A673 (cell line): ENCODE measurements around the gene GOLGB1. TPM values are rescaled to one million over a fixed set of nuclear protein-coding genes. Genes with fewer than 3 reads are reported as not detected.
A peak's percentile ranks its signal among the peaks of the same experiment; 100 is the strongest.

Experiments used
- BruUV-seq: library from RNA; stranded (reverse); fragments of 400-500 nt; replicated peaks from 2 replicates; lab custom pipeline; 2021; lab: Mats Ljungman, UMichigan
- CTCF ChIA-PET: fragments of 300-600 bp; sonication (Branson Sonifier 250); formaldehyde crosslinking; loops from one replicate; lab custom pipeline; 2022; ENCODE audit warnings: antibody characterized with exemption; lab: Charles Lee
- POLR2A ChIA-PET: fragments of 300-600 bp; sonication (Branson Sonifier 250); formaldehyde crosslinking; loops from one replicate; lab custom pipeline; 2022; ENCODE audit warnings: antibody characterized with exemption; ENCODE audit not compliant: low non-redundant PET; lab: Charles Lee
- DNase-seq: peaks from one replicate; pipeline ENCODE4 v3.0.0-alpha.2; 2015; ENCODE audit warnings: low spot score
- H3K27ac ChIP-seq: fragments of 200-600 bp; sonication (generic); 2 replicates; pipeline ENCODE4 v1.5.1; 2016; ENCODE audit warnings: mixed run types, low read depth, mild to moderate bottlenecking, mixed read lengths, antibody characterized with exemption, low read length; ENCODE audit not compliant: poor library complexity, severe bottlenecking
- H3K27me3 ChIP-seq: fragments of 200-600 bp; sonication (generic); replicated peaks from 2 replicates; pipeline ENCODE4 v1.6.1; 2017; ENCODE audit warnings: mixed run types, low read depth, mild to moderate bottlenecking, mixed read lengths, antibody characterized with exemption, low read length; ENCODE audit not compliant: insufficient read depth, poor library complexity
- H3K36me3 ChIP-seq: fragments of 200-600 bp; sonication (generic); 2 replicates; pipeline ENCODE4 v1.6.1; 2016; ENCODE audit warnings: mixed run types, mild to moderate bottlenecking, mixed read lengths, antibody characterized with exemption, low read length; ENCODE audit not compliant: insufficient read depth, poor library complexity, severe bottlenecking
- H3K4me1 ChIP-seq: fragments of 200-600 bp; sonication (generic); 2 replicates; pipeline ENCODE4 v1.6.1; 2017; ENCODE audit warnings: mixed run types, mild to moderate bottlenecking, mixed read lengths, antibody characterized with exemption, low read length; ENCODE audit not compliant: insufficient read depth, poor library complexity, severe bottlenecking
- H3K4me3 ChIP-seq: fragments of 200-600 bp; sonication (generic); 2 replicates; pipeline ENCODE4 v1.5.1; 2016; ENCODE audit warnings: low read depth, mixed run types, mild to moderate bottlenecking, mixed read lengths, low read length; ENCODE audit not compliant: poor library complexity, severe bottlenecking
- H3K9me3 ChIP-seq: fragments of 200-600 bp; sonication (generic); 2 replicates; pipeline ENCODE4 v1.6.1; 2016; ENCODE audit warnings: mixed run types, low read depth, mild to moderate bottlenecking, mixed read lengths, antibody characterized with exemption, low read length; ENCODE audit not compliant: poor library complexity, severe bottlenecking
- EZH2 ChIP-seq: fragments of 200-600 bp; sonication (generic); IDR thresholded peaks from 2 replicates; pipeline ENCODE4 v1.6.1; 2017; ENCODE audit warnings: borderline replicate concordance, low read depth, mild to moderate bottlenecking, mixed read lengths, antibody characterized with exemption, low read length; ENCODE audit not compliant: poor library complexity, severe bottlenecking
- intact Hi-C: fragments of 100-400 bp; cut with micrococcal nuclease; formaldehyde crosslinking; loops from one replicate; pipeline ENCODE4 v1.10.0; 2022; ENCODE audit not compliant: unreplicated experiment
- total RNA-seq: library from RNA; stranded (reverse); gene quantifications from 2 replicates; pipeline ENCODE4 v1.2.3, GENCODE V29; 2021
- TF ChIP-seq, protein P1 (sequence below): fragments of 300-800, 200-600 bp; sonication (generic); conservative IDR thresholded peaks from 2 replicates; pipeline ENCODE4 v1.5.1; 2017; ENCODE audit warnings: low read depth, mild to moderate bottlenecking, antibody characterized with exemption, low read length, moderate library complexity, mixed read lengths

The GOLGB1 gene
- total RNA-seq, 1 experiment from 2014 or later: 19.9 TPM

DNA sequence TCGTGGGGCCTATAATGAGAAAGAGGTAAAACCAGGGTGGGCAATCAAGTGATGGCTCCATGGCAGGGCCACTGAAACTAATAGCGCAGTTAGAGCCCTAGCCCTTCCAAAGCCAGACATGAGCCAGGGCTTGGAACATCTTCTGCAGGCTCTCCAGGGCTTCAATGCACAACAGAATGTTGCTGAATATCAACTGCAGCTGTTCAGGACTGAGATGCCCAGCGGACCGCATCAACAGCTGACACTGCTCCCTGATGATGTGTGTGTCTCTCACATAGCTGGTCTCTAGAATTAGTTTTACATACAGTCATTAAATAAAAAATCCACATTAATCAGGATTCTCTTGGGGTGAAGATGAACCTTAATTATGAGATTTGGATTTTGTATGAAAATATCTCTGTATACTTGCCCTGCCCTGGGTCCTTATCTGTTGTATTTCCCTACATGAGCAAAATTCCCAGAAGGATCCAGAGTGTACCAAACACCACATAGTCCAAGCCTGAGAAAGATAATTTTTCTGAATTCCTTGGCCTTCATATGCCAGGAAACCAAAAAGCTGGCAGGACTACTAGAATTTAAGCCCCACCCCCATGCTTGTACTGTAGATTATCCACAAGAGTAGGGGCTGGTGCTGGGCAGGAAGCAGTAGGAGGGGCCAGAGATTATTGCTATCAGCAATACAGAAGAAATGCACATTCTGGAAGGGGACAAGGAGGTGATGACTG, 7.7 kb upstream of the GOLGB1 start:
- H3K4me3 ChIP-seq: no peak overlapping the region
- ChIA-PET CTCF (interaction anchor here (0.6 kb wide), 1 partner anchor 210 kb away, joined by 3 read pairs; no protein-coding TSS in a partner anchor), POLR2A (no interaction called here)
- H3K27me3 ChIP-seq: no peaks in the 10 kb centered on the region
- H3K27ac ChIP-seq: no peak overlapping the region
- peaks cover 8% of the 10 kb centered on the region for H3K4me1 ChIP-seq
- no peak for TF ChIP-seq EZH2
- TF ChIP-seq, protein P1, sequence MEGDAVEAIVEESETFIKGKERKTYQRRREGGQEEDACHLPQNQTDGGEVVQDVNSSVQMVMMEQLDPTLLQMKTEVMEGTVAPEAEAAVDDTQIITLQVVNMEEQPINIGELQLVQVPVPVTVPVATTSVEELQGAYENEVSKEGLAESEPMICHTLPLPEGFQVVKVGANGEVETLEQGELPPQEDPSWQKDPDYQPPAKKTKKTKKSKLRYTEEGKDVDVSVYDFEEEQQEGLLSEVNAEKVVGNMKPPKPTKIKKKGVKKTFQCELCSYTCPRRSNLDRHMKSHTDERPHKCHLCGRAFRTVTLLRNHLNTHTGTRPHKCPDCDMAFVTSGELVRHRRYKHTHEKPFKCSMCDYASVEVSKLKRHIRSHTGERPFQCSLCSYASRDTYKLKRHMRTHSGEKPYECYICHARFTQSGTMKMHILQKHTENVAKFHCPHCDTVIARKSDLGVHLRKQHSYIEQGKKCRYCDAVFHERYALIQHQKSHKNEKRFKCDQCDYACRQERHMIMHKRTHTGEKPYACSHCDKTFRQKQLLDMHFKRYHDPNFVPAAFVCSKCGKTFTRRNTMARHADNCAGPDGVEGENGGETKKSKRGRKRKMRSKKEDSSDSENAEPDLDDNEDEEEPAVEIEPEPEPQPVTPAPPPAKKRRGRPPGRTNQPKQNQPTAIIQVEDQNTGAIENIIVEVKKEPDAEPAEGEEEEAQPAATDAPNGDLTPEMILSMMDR: no peak
- H3K9me3 ChIP-seq: no peaks in the 10 kb centered on the region
- peak; percentile 60 for DNase-seq
- no TSS peak for BruUV-seq
- H3K36me3 ChIP-seq: no peaks in the 10 kb centered on the region
- intact Hi-C loops: no loop called here

DNA sequence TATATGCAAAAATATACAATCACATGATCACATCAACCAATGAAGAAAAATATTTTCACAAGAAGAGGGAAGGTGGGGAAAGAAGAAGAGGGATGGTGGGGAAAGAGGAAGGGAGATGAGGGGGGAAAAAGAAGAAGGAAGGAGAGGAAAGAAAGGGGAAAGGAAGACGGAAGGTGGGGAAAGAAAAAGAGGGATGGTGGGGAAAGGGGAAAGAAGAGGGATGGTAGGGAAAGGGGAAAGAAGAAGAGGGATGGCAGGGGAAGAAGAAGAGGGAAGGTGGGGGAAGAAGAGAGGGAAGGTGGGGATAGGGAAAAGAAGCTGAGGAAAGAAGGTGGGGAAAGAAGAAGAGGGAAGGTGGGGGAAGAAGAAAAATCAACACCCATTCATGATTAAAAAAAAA, 3.2 kb upstream of the GOLGB1 start:
- ChIA-PET CTCF (no interaction called here), POLR2A (no interaction called here)
- Histone ChIP-seq H3K36me3 (no peaks in the 10 kb centered on the region), H3K9me3 (no peaks in the 10 kb centered on the region), H3K4me1 (peaks cover 14% of the 10 kb centered on the region), H3K27me3 (no peaks in the 10 kb centered on the region), H3K4me3 (no peak overlapping the region), H3K27ac (no peak overlapping the region)
- BruUV-seq: no TSS peak
- TF ChIP-seq, protein P1: no peak
- TF ChIP-seq EZH2: no peak
- no peak for DNase-seq
- intact Hi-C loops: no loop called here

DNA sequence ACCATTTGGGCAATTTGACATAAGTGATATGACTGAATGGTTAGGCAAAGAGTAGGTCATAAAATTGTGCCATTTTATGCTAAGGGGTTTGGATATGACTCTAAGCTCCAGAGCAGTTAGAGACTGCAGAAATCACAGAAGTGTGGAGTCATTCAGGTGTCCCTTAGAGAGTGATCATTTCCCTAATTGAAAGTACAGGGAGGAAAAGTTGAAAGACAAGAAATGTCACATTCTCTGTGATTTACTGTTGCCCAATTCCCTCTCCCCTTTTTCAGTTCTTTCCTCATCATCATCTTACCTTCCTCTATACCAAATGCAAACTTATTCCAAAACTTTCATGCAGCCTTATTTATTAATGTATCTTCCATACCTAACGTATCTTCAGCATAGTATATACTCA, 2.7 kb upstream of the GOLGB1 start:
- intact Hi-C loops: no loop called here

More for the DNA sequence above, 2.7 kb upstream of the GOLGB1 start:
- Histone ChIP-seq H3K4me3 (no peak overlapping the region), H3K36me3 (no peaks in the 10 kb centered on the region), H3K9me3 (no peaks in the 10 kb centered on the region), H3K27ac (no peak overlapping the region), H3K4me1 (peaks cover 9% of the 10 kb centered on the region), H3K27me3 (no peaks in the 10 kb centered on the region)
- BruUV-seq: no TSS peak
- ChIA-PET POLR2A (no interaction called here), CTCF (no interaction called here)
- TF ChIP-seq EZH2: no peak
- TF ChIP-seq, protein P1: no peak
- DNase-seq: no peak
